GM12878 (cell line): Measurements from ENCODE around the gene S100B.
"Not testable (repeated sequence)": the region's sequence is repeated elsewhere in the genome, so short reads cannot be mapped to it uniquely, and the experiment has no call there.

Experiments used
- BCL3 ChIP-seq: IDR thresholded peaks from 2 replicates; pipeline ENCODE4 v1.6.1; 2011; ENCODE audit warnings: borderline replicate concordance, low read depth, mild to moderate bottlenecking, moderate library complexity, low read length; ENCODE audit not compliant: insufficient read depth, poor library complexity, severe bottlenecking
- CTCF ChIP-seq, 3 experiments: IDR thresholded peaks in 2 of 3; conservative IDR thresholded peaks in 1 of 3; 2 replicates each; pipeline ENCODE4 v1.5.1; 2011; ENCODE audit warnings: low read depth in 3 of 3, low read length in 3 of 3, mild to moderate bottlenecking in 3 of 3, control low read depth in 2 of 3, moderate library complexity in 2 of 3, inconsistent platforms in 1 of 3, mixed read lengths in 1 of 3; ENCODE audit not compliant: control insufficient read depth in 2 of 3, insufficient read depth in 1 of 3; ENCODE audit errors: extremely low read depth in 1 of 3
- EZH2 ChIP-seq: IDR thresholded peaks from 2 replicates; pipeline ENCODE4 v1.6.1; 2012; ENCODE audit warnings: low read depth, mild to moderate bottlenecking, control low read depth, inconsistent platforms, low read length, borderline replicate concordance; ENCODE audit not compliant: control insufficient read depth
- HDAC6 ChIP-seq: fragments of 200-600 bp; sonication (generic); IDR thresholded peaks from one replicate; pipeline ENCODE4 v1.8.0; 2017; ENCODE audit warnings: antibody characterized with exemption; ENCODE audit not compliant: unreplicated experiment
- MAX ChIP-seq: IDR thresholded peaks from 2 replicates; pipeline ENCODE4 v1.6.1; 2012; ENCODE audit warnings: low read depth, low read length, improper control_type of control experiment
- USF2 ChIP-seq: IDR thresholded peaks from 2 replicates; pipeline ENCODE4 v1.6.1; 2011; ENCODE audit warnings: low read depth, low read length, improper control_type of control experiment, borderline replicate concordance

- TF ChIP-seq MAX; CTCF (IDR thresholded peaks at IDR 0.05 in 2 of 3, conservative IDR thresholded peaks at IDR 0.05 in 1 of 3; ENCODE audit: control insufficient read depth in 2 of 3, extremely low read depth in 1 of 3, insufficient read depth in 1 of 3, low read depth in 3 of 3, low read length in 3 of 3); USF2; BCL3; EZH2; HDAC6: not testable (repeated sequence)
Observed at GRCh38 chr21:46577786-46578185, 27.1 kb downstream of the S100B start.
